Choroid plexus epithelial cell (primary cell): ENCODE results near the gene AKAP13.
A peak's percentile ranks its signal among the peaks of the same experiment; 100 is the strongest.

Experiments used
- DNase-seq: peaks from one replicate; pipeline ENCODE4 v3.0.0-alpha.2; 2010; ENCODE audit warnings: low read depth
- H3K4me3 ChIP-seq: 2 replicates; pipeline ENCODE4 v1.5.1; 2011; ENCODE audit warnings: low read depth, mild to moderate bottlenecking, control low read depth, low read length, moderate library complexity
- TF ChIP-seq, protein P1 (sequence below): conservative IDR thresholded peaks from 2 replicates; pipeline ENCODE4 v1.5.1; 2011; ENCODE audit warnings: low read depth, mild to moderate bottlenecking, control low read depth, inconsistent platforms, low read length, moderate library complexity

The AKAP13 gene

GRCh38 chr15:85398822-85399221, 18.4 kb downstream of the AKAP13 start:
- DNase-seq: no peak
- TF ChIP-seq, protein P1, sequence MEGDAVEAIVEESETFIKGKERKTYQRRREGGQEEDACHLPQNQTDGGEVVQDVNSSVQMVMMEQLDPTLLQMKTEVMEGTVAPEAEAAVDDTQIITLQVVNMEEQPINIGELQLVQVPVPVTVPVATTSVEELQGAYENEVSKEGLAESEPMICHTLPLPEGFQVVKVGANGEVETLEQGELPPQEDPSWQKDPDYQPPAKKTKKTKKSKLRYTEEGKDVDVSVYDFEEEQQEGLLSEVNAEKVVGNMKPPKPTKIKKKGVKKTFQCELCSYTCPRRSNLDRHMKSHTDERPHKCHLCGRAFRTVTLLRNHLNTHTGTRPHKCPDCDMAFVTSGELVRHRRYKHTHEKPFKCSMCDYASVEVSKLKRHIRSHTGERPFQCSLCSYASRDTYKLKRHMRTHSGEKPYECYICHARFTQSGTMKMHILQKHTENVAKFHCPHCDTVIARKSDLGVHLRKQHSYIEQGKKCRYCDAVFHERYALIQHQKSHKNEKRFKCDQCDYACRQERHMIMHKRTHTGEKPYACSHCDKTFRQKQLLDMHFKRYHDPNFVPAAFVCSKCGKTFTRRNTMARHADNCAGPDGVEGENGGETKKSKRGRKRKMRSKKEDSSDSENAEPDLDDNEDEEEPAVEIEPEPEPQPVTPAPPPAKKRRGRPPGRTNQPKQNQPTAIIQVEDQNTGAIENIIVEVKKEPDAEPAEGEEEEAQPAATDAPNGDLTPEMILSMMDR: no peak
- H3K4me3 ChIP-seq: no peak overlapping the region

DNA sequence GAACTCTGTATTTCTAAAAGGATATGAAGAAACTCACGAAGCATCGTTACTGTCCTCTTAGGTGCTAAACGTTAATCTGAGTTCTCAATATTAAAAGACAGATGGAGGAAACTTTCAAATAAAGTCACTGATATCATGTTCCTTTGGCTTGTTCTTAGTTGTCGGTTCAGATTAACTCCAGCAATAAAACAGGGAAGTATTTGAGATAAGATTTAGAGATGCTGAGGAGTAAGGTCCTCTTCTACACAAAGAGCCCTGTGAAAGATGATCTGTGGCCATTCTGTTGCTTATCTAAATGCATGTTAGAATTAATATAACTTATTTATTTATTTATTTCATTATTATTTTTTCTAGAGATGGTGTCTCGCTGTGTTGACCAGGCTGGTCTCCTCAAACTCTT, 19.2 kb downstream of the AKAP13 start:
- H3K4me3 ChIP-seq: no peak overlapping the region
- TF ChIP-seq, protein P1: no peak
- no peak for DNase-seq

- TF ChIP-seq, protein P1: no peak
- H3K4me3 ChIP-seq: no peak overlapping the region
- DNase-seq: no peak
Measured at GRCh38 chr15:85400606-85401005, 20.2 kb downstream of the AKAP13 start.

- TF ChIP-seq, protein P1: no peak
- DNase-seq: no peak
- H3K4me3 ChIP-seq: no peak overlapping the region
Measured at GRCh38 chr15:85401108-85401774, 20.8 kb downstream of the AKAP13 start.

DNA sequence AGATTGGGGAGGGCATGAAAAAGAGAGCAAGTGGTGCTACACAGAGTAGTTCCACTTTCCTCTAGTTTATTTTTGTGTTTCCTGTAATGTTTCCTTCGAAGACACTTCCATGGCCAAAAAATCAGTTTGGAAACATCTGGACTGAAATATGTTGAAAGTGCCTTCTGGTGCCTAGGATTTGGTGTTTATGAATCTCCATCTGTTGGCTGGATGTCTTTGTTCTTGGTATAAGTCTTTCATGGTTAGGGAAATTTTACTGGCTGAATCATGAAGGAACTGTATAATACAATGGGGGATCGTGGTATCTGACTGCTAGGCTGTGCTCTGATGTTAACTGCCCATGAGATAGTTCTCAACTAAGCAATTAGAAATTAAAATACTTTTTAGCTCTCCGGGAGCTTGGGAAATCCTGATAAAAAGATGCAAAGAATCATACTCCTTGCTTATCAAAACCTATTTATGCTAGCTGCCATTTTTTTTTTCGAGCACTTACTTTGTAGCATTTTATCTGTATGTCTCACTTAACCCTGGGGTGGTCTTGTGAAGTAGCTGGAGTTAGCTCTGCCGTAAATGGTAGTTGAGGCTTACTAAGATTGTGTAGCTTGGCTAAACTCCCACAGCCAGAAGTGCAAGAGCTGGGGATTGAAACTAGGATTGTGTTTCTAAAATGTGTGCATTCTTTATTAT, 21.9 kb downstream of the AKAP13 start:
- TF ChIP-seq, protein P1: no peak
- H3K4me3 ChIP-seq: no peak overlapping the region
- peak; percentile 77 for DNase-seq

DNA sequence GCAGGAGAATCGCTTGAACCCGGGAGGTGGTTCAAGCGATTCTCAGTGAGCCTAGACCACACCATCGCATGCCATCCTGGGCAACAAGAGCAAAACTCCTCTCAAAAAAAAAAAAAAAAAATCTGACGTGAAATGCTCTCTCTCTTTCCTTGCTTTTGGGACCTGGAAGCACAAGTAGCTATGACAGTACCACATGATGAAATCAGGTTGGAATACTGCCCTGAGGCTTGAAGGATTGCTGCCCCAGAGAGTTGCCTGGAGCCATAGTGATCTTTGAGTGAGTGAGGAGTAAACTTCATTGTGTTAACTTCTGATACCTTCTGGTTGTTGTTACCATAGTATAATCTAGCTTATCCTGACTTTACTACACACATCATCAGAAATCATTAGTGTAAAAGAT, 23.3 kb downstream of the AKAP13 start:
- TF ChIP-seq, protein P1: no peak
- DNase-seq: peak; percentile 58
- no peak overlapping the region for H3K4me3 ChIP-seq
